Naive thymus-derived CD4-positive, alpha-beta T cell (primary cell): ENCODE results near the gene SLC43A3. TPM values are rescaled to one million over a fixed set of nuclear protein-coding genes. Genes with fewer than 3 reads are reported as not detected.
A peak's percentile ranks its signal among the peaks of the same experiment; 100 is the strongest.

ENCODE experiments used
- ATAC-seq: fragments of 150-1000 bp; cut with Tn5 transposase; 2 replicates; pipeline ENCODE4 v1.10.0; 2021; ENCODE audit warnings: mild to moderate bottlenecking, moderate library complexity
- CTCF ChIA-PET: fragments of 350-600 bp; sonication (Branson Sonifier 250); formaldehyde crosslinking; loops from one replicate; lab custom pipeline; 2021; ENCODE audit warnings: antibody characterized with exemption; lab: Charles Lee
- POLR2A ChIA-PET: fragments of 350-600 bp; sonication (Branson Sonifier 250); formaldehyde crosslinking; loops from one replicate; lab custom pipeline; 2021; ENCODE audit warnings: antibody characterized with exemption, inconsistent platforms; lab: Charles Lee
- DNase-seq, 9 donors: peaks; one replicate each; pipeline versions ENCODE4 v3.0.0 to v3.0.0-alpha.2; 2020 to 2022; ENCODE audit warnings: mixed read lengths in 1 of 9
- H3K27ac ChIP-seq: one replicate; pipeline ENCODE4 v1.7.0; 2013; ENCODE audit warnings: mild to moderate bottlenecking, low read depth, low read length, moderate library complexity
- H3K27me3 ChIP-seq, 2 donors: one replicate each; pipeline ENCODE4 v1.7.0; 2013; ENCODE audit warnings: low read length in 2 of 2, mild to moderate bottlenecking in 2 of 2, moderate library complexity in 2 of 2; ENCODE audit not compliant: control insufficient read depth in 2 of 2, insufficient read depth in 2 of 2
- H3K36me3 ChIP-seq, 3 experiments: 1 replicate in 2 of 3; 2 replicates in 1 of 3; pipeline ENCODE4 v1.7.0; 2013; ENCODE audit warnings: low read length in 3 of 3, mild to moderate bottlenecking in 3 of 3, moderate library complexity in 1 of 3; ENCODE audit not compliant: insufficient read depth in 3 of 3, control insufficient read depth in 2 of 3
- H3K4me1 ChIP-seq, 2 donors: one replicate each; pipeline ENCODE4 v1.7.0; 2013; ENCODE audit warnings: low read length in 2 of 2, mild to moderate bottlenecking in 2 of 2, moderate library complexity in 1 of 2; ENCODE audit not compliant: control insufficient read depth in 2 of 2, insufficient read depth in 2 of 2
- H3K4me3 ChIP-seq: 2 replicates; pipeline ENCODE4 v1.7.0; 2013; ENCODE audit warnings: mild to moderate bottlenecking, low read length
- H3K9me3 ChIP-seq, 3 experiments: 1 replicate in 2 of 3; 2 replicates in 1 of 3; pipeline ENCODE4 v1.7.0; 2013; ENCODE audit warnings: low read length in 3 of 3; ENCODE audit not compliant: control insufficient read depth in 2 of 3
- H3K27ac Mint-ChIP-seq, 9 donors: one replicate each; pipeline ENCODE4 v1.8.0; 2020 to 2022; ENCODE audit warnings: mixed read lengths in 9 of 9, mild to moderate bottlenecking in 8 of 9, moderate library complexity in 5 of 9, inconsistent platforms in 2 of 9
- H3K27me3 Mint-ChIP-seq, 5 donors: one replicate each; pipeline ENCODE4 v1.8.0; 2021 to 2022; ENCODE audit warnings: mixed read lengths in 5 of 5, mild to moderate bottlenecking in 1 of 5
- H3K36me3 Mint-ChIP-seq, 5 donors: one replicate each; pipeline ENCODE4 v1.8.0; 2020 to 2022; ENCODE audit warnings: mixed read lengths in 5 of 5, mild to moderate bottlenecking in 3 of 5, inconsistent platforms in 1 of 5
- H3K4me1 Mint-ChIP-seq, 7 donors: one replicate each; pipeline ENCODE4 v1.8.0; 2020 to 2022; ENCODE audit warnings: mixed read lengths in 7 of 7, mild to moderate bottlenecking in 3 of 7, inconsistent platforms in 1 of 7
- H3K4me3 Mint-ChIP-seq, 10 donors: one replicate each; pipeline ENCODE4 v1.8.0; 2020 to 2022; ENCODE audit warnings: mild to moderate bottlenecking in 10 of 10, mixed read lengths in 10 of 10, moderate library complexity in 6 of 10, inconsistent platforms in 2 of 10
- H3K9me3 Mint-ChIP-seq, 11 donors: one replicate each; pipeline ENCODE4 v1.8.0; 2020 to 2022; ENCODE audit warnings: mixed read lengths in 11 of 11, mild to moderate bottlenecking in 4 of 11, inconsistent platforms in 1 of 11, moderate library complexity in 1 of 11
- intact Hi-C, 2 donors: fragments of 100-400 bp; cut with micrococcal nuclease; formaldehyde crosslinking; loops; one replicate each; pipeline ENCODE4 v1.15.1; 2023
- polyA plus RNA-seq, 2 donors: library from polyadenylated mRNA; unstranded; fragments of 300-500 nt; fragmentation: Illumina TruSeq; gene quantifications; one replicate each; pipeline ENCODE4 v1.2.3, GENCODE V29; 2021
- total RNA-seq, 6 experiments: library from RNA in 5 of 6; stranded (reverse) in 5 of 6; gene quantifications; 1 replicate in 5 of 6; 2 replicates in 1 of 6; pipeline ENCODE4 v1.2.3 and lab custom pipeline; 2021 to 2026

SLC43A3 gene
- total and polyA plus RNA-seq, 7 experiments from 2014 or later = 10.0 to 67.9 (median 12.2) TPM

- DNase-seq (no peak), ATAC-seq (no peak)
- Histone ChIP-seq H3K27me3 (no peaks in the 10 kb centered on the region), H3K4me3 (no peak overlapping the region), H3K36me3 (peaks cover 0 to 6% (median 0%) of the 10 kb centered on the region in 3 experiments), H3K9me3 (no peaks in the 10 kb centered on the region), H3K4me1 (peaks cover 24 to 45% of the 10 kb centered on the region in 2 donors), H3K27ac (no peak overlapping the region)
- Mint-ChIP-seq H3K36me3 (peaks cover 2 to 39% (median 26%) of the 10 kb centered on the region in 5 donors), H3K9me3 (peaks cover 0 to under 1% (median 0%) of the 10 kb centered on the region in 11 donors), H3K4me3 (peak overlapping the region in 1 of 10 donors; percentile 24), H3K27ac (peak overlapping the region in 7 of 9 donors; percentile 12 to 93 (median 51)), H3K27me3 (peaks cover 0 to 7% (median 0%) of the 10 kb centered on the region in 5 donors), H3K4me1 (peaks cover 38 to 55% (median 52%) of the 10 kb centered on the region in 7 donors)
- ChIA-PET POLR2A (no interaction called here), CTCF (interaction anchor here (0.6 to 1.4 kb wide), 2 partner anchors 34 to 1090 kb away, joined by 3 to 4 read pairs; no protein-coding TSS in a partner anchor)
- intact Hi-C loops = loop anchor here in 1 of 2 donors (10.0 kb wide), 1 partner anchor 1152 kb away; the partner anchor contains the start of genes LPXN and ZFP91
Measured at GRCh38 chr11:57422669-57423068, 4.3 kb downstream of the SLC43A3 start.

- H3K4me3 ChIP-seq = no peak overlapping the region
- H3K27me3 Mint-ChIP-seq = no peaks in the 10 kb centered on the region
- no peaks in the 10 kb centered on the region for H3K9me3 ChIP-seq
- H3K36me3 ChIP-seq = peaks cover 3 to 14% (median 4%) of the 10 kb centered on the region in 3 experiments
- intact Hi-C loops = loop anchor here in 1 of 2 donors (10.0 kb wide), 1 partner anchor 1153 kb away; the partner anchor contains the start of genes LPXN and ZFP91
- H3K36me3 Mint-ChIP-seq = peaks cover 6 to 48% (median 26%) of the 10 kb centered on the region in 5 donors
- DNase-seq (no peak), ATAC-seq (no peak)
- CTCF ChIA-PET = interaction anchor here (1.4 kb wide), 1 partner anchor 34 kb away, joined by 3 read pairs; no protein-coding TSS in a partner anchor
- H3K27ac Mint-ChIP-seq = peak overlapping the region in 3 of 9 donors; percentile 28 to 91 (median 42)
- no peaks in the 10 kb centered on the region for H3K27me3 ChIP-seq
- peaks cover 32 to 47% (median 44%) of the 10 kb centered on the region in 7 donors for H3K4me1 Mint-ChIP-seq
- peaks cover 0 to 2% (median 0%) of the 10 kb centered on the region in 11 donors for H3K9me3 Mint-ChIP-seq
- peaks cover 24 to 41% of the 10 kb centered on the region in 2 donors for H3K4me1 ChIP-seq
- H3K4me3 Mint-ChIP-seq = no peak overlapping the region
- POLR2A ChIA-PET = no interaction called here
- H3K27ac ChIP-seq = no peak overlapping the region
Measured at GRCh38 chr11:57421805-57422204, 5.1 kb downstream of the SLC43A3 start.

GRCh38 chr11:57421066-57421465 lies 5.9 kb downstream of the SLC43A3 start:
- peaks cover 25 to 41% (median 38%) of the 10 kb centered on the region in 7 donors for H3K4me1 Mint-ChIP-seq
- H3K9me3 ChIP-seq = no peaks in the 10 kb centered on the region
- H3K27me3 Mint-ChIP-seq = no peaks in the 10 kb centered on the region
- no peak for ATAC-seq
- H3K27ac Mint-ChIP-seq = no peak overlapping the region
- H3K36me3 Mint-ChIP-seq = peaks cover 6 to 52% (median 28%) of the 10 kb centered on the region in 5 donors
- no peak overlapping the region for H3K4me3 ChIP-seq
- peaks cover 0 to 2% (median 0%) of the 10 kb centered on the region in 11 donors for H3K9me3 Mint-ChIP-seq
- CTCF ChIA-PET = no interaction called here
- peaks cover 3 to 21% (median 4%) of the 10 kb centered on the region in 3 experiments for H3K36me3 ChIP-seq
- H3K27me3 ChIP-seq = no peaks in the 10 kb centered on the region
- POLR2A ChIA-PET = interaction anchor here (1.1 kb wide), 1 partner anchor 69 kb away, joined by 3 read pairs; no protein-coding TSS in a partner anchor
- no peak overlapping the region for H3K27ac ChIP-seq
- peaks cover 19 to 37% of the 10 kb centered on the region in 2 donors for H3K4me1 ChIP-seq
- H3K4me3 Mint-ChIP-seq = no peak overlapping the region
- intact Hi-C loops = loop anchor here in 1 of 2 donors (10.0 kb wide), 1 partner anchor 1154 kb away; the partner anchor contains the start of genes LPXN and ZFP91
- no peak for DNase-seq

GRCh38 chr11:57419146-57419545 lies 7.8 kb downstream of the SLC43A3 start:
- Histone ChIP-seq H3K4me1 (peaks cover 3 to 18% of the 10 kb centered on the region in 2 donors), H3K36me3 (peaks cover 3 to 38% (median 4%) of the 10 kb centered on the region in 3 experiments), H3K27ac (no peak overlapping the region), H3K4me3 (no peak overlapping the region), H3K27me3 (no peaks in the 10 kb centered on the region), H3K9me3 (no peaks in the 10 kb centered on the region)
- intact Hi-C loops = no loop called here
- Mint-ChIP-seq H3K36me3 (peaks cover 6 to 66% (median 35%) of the 10 kb centered on the region in 5 donors), H3K4me3 (no peak overlapping the region), H3K4me1 (peaks cover 6 to 23% (median 21%) of the 10 kb centered on the region in 7 donors), H3K9me3 (peaks cover 0 to 2% (median 0%) of the 10 kb centered on the region in 11 donors), H3K27ac (no peak overlapping the region), H3K27me3 (no peaks in the 10 kb centered on the region)
- no peak for DNase-seq
- CTCF ChIA-PET = no interaction called here
- POLR2A ChIA-PET = interaction anchor here (0.7 kb wide), 1 partner anchor 450 kb away, joined by 5 read pairs; no protein-coding TSS in a partner anchor
- no peak for ATAC-seq

GRCh38 chr11:57418131-57418530 lies 8.8 kb downstream of the SLC43A3 start:
- H3K36me3 ChIP-seq = peaks cover 3 to 46% (median 4%) of the 10 kb centered on the region in 3 experiments
- POLR2A ChIA-PET = no interaction called here
- intact Hi-C loops = no loop called here

GRCh38 chr11:57417056-57417455 lies 9.9 kb downstream of the SLC43A3 start:
- intact Hi-C loops = no loop called here
- no peak overlapping the region for H3K4me3 ChIP-seq
- ChIA-PET CTCF (no interaction called here), POLR2A (interaction anchor here (0.7 kb wide), 1 partner anchor 1221 kb away, joined by 3 read pairs; no protein-coding TSS in a partner anchor)
- H3K4me1 ChIP-seq = peaks cover 0 to 8% of the 10 kb centered on the region in 2 donors
- no peaks in the 10 kb centered on the region for H3K9me3 ChIP-seq
- peaks cover 12 to 74% (median 43%) of the 10 kb centered on the region in 5 donors for H3K36me3 Mint-ChIP-seq
- DNase-seq (no peak), ATAC-seq (no peak)
- peaks cover 3 to 42% (median 4%) of the 10 kb centered on the region in 3 experiments for H3K36me3 ChIP-seq
- H3K27ac ChIP-seq = no peak overlapping the region
- no peaks in the 10 kb centered on the region for H3K27me3 Mint-ChIP-seq
- H3K27me3 ChIP-seq = no peaks in the 10 kb centered on the region
- H3K4me1 Mint-ChIP-seq = peaks cover 3 to 8% (median 5%) of the 10 kb centered on the region in 7 donors
- no peak overlapping the region for H3K4me3 Mint-ChIP-seq
- H3K9me3 Mint-ChIP-seq = peaks cover 0 to 3% (median 0%) of the 10 kb centered on the region in 11 donors
- H3K27ac Mint-ChIP-seq = no peak overlapping the region

More at GRCh38 chr11:57418131-57418530, 8.8 kb downstream of the SLC43A3 start:
- H3K27me3 Mint-ChIP-seq = no peaks in the 10 kb centered on the region
- peaks cover 0 to 11% of the 10 kb centered on the region in 2 donors for H3K4me1 ChIP-seq
- H3K9me3 ChIP-seq = no peaks in the 10 kb centered on the region
- H3K27me3 ChIP-seq = no peaks in the 10 kb centered on the region
- peaks cover 14 to 72% (median 37%) of the 10 kb centered on the region in 5 donors for H3K36me3 Mint-ChIP-seq
- no peak for DNase-seq
- no peak overlapping the region for H3K27ac ChIP-seq
- peaks cover 5 to 19% (median 12%) of the 10 kb centered on the region in 7 donors for H3K4me1 Mint-ChIP-seq
- H3K9me3 Mint-ChIP-seq = peaks cover 0 to 3% (median 0%) of the 10 kb centered on the region in 11 donors
- CTCF ChIA-PET = interaction anchor here (0.6 kb wide), 2 partner anchors 12 to 208 kb away, joined by 4 to 6 read pairs; no protein-coding TSS in a partner anchor
- H3K27ac Mint-ChIP-seq = no peak overlapping the region
- H3K4me3 Mint-ChIP-seq = no peak overlapping the region
- ATAC-seq = no peak
- no peak overlapping the region for H3K4me3 ChIP-seq
